Panc1 (cell line): ENCODE measurements around the gene HES2. TPM values are rescaled to one million over a fixed set of nuclear protein-coding genes. Genes with fewer than 3 reads are reported as not detected.

Experiments
- ATAC-seq: fragments of 200-7000 bp; cut with Tn5 transposase; 2 replicates; pipeline ENCODE4 v1.9.1; 2020; ENCODE audit warnings: mild to moderate bottlenecking, moderate library complexity
- BruUV-seq: library from RNA; stranded (reverse); fragments of 400-500 nt; replicated peaks from 2 replicates; lab custom pipeline; 2021; lab: Mats Ljungman, UMichigan
- CTCF ChIA-PET: fragments of 300-600 bp; sonication (Branson Sonifier 250); formaldehyde crosslinking; loops from one replicate; lab custom pipeline; 2022; ENCODE audit warnings: antibody characterized with exemption; lab: Charles Lee
- POLR2A ChIA-PET: fragments of 300-600 bp; sonication (Branson Sonifier 250); formaldehyde crosslinking; loops from one replicate; lab custom pipeline; 2022; ENCODE audit warnings: antibody characterized with exemption; lab: Charles Lee
- DNase-seq: peaks from one replicate; pipeline ENCODE4 v3.0.0-alpha.2; 2010; ENCODE audit warnings: low read depth, low spot score
- H3K27ac ChIP-seq: 2 replicates; pipeline ENCODE4 v1.5.1; 2011; ENCODE audit warnings: mild to moderate bottlenecking, low read length, inconsistent platforms
- H3K27me3 ChIP-seq: fragments of 200-500 bp; sonication (Bioruptor generic); 2 replicates; pipeline ENCODE4 v1.6.0; 2014; ENCODE audit warnings: low read length, inconsistent platforms; ENCODE audit not compliant: control insufficient read depth, insufficient read depth
- H3K36me3 ChIP-seq: fragments of 200-500 bp; sonication (Bioruptor generic); 2 replicates; pipeline ENCODE4 v1.5.1; 2014; ENCODE audit warnings: inconsistent platforms, mild to moderate bottlenecking, low read length, moderate library complexity; ENCODE audit not compliant: control insufficient read depth, insufficient read depth
- H3K4me1 ChIP-seq: 2 replicates; pipeline ENCODE4 v1.5.1; 2011; ENCODE audit warnings: inconsistent platforms, mild to moderate bottlenecking, low read length, moderate library complexity; ENCODE audit not compliant: control insufficient read depth, insufficient read depth
- H3K4me3 ChIP-seq, 2 experiments: 2 replicates each; pipeline ENCODE4 v1.5.1; 2011 to 2012; ENCODE audit warnings: low read depth in 2 of 2, low read length in 2 of 2, mild to moderate bottlenecking in 2 of 2, inconsistent platforms in 1 of 2, moderate library complexity in 1 of 2
- H3K9me3 ChIP-seq: fragments of 200-500 bp; sonication (Bioruptor generic); 2 replicates; pipeline ENCODE4 v1.5.1; 2014; ENCODE audit warnings: low read depth, mild to moderate bottlenecking, inconsistent platforms, low read length, moderate library complexity; ENCODE audit not compliant: control insufficient read depth, insufficient read depth
- CTCF ChIP-seq: fragments of 450-650 bp; IDR thresholded peaks from 2 replicates; pipeline ENCODE4 v1.5.1; 2017; ENCODE audit warnings: mild to moderate bottlenecking
- POLR2AphosphoS5 ChIP-seq: IDR thresholded peaks from 2 replicates; pipeline ENCODE4 v1.6.1; 2012; ENCODE audit warnings: mild to moderate bottlenecking, low read depth, low read length, moderate library complexity
- REST ChIP-seq, 2 experiments: IDR thresholded peaks; 2 replicates each; pipeline ENCODE4 v1.6.1; 2011 to 2012; ENCODE audit warnings: low read depth in 2 of 2, control low read depth in 1 of 2, low read length in 1 of 2, mild to moderate bottlenecking in 1 of 2, moderate library complexity in 1 of 2; ENCODE audit not compliant: insufficient read depth in 1 of 2
- SIN3A ChIP-seq: IDR thresholded peaks from 2 replicates; pipeline ENCODE4 v1.6.1; 2012; ENCODE audit warnings: low read depth, mild to moderate bottlenecking, low read length, moderate library complexity, borderline replicate concordance; ENCODE audit not compliant: insufficient read depth
- TCF7L2 ChIP-seq: IDR thresholded peaks from 2 replicates; pipeline ENCODE4 v1.6.1; 2011; ENCODE audit warnings: mild to moderate bottlenecking, low read depth, low read length, inconsistent platforms
- in situ Hi-C: cut with HindIII; loops from 2 replicates; pipeline ENCODE4 v1.10.0; 2016; ENCODE audit warnings: low sequenced_read_pairs, low pct_unique_long_range_greater_than_20kb
- intact Hi-C: fragments of 100-400 bp; cut with micrococcal nuclease; formaldehyde crosslinking; loops from one replicate; pipeline ENCODE4 v1.10.0; 2022; ENCODE audit not compliant: unreplicated experiment
- total RNA-seq: library from RNA; stranded (reverse); gene quantifications from one replicate; pipeline ENCODE4 v1.2.1, GENCODE V29; 2021; ENCODE audit not compliant: unreplicated experiment

Gene HES2
- total RNA-seq, 1 experiment from 2014 or later: 11.1 TPM

GRCh38 chr1:6378096-6378746 is 41.5 kb downstream of the HES2 start:
- Histone ChIP-seq H3K36me3 (no peaks in the 10 kb centered on the region), H3K4me1 (peaks cover 4% of the 10 kb centered on the region; the same call in 1 of the 2 replicates), H3K27ac (peak overlapping the region; percentile 26; the same call in 1 of the 2 replicates), H3K27me3 (no peaks in the 10 kb centered on the region), H3K9me3 (no peaks in the 10 kb centered on the region), H3K4me3 (no peak overlapping the region)
- DNase-seq (no peak), ATAC-seq (peak; percentile 88)
- TF ChIP-seq SIN3A: no peak
- no peak for TF ChIP-seq REST (IDR thresholded peaks at IDR 0.05; ENCODE audit: insufficient read depth in 1 of 2, low read depth in 2 of 2, low read length in 1 of 2)
- TF ChIP-seq TCF7L2: no peak
- no peak for TF ChIP-seq POLR2AphosphoS5
- TF ChIP-seq CTCF: no peak; the same call in 1 of the 2 replicates
- in situ Hi-C loops (no loop called here), intact Hi-C loops (no loop called here)
- no TSS peak for BruUV-seq
- POLR2A ChIA-PET: no interaction called here
- CTCF ChIA-PET: no interaction called here

GRCh38 chr1:6373961-6374720 is 45.6 kb downstream of the HES2 start:
- ATAC-seq: no peak
- CTCF ChIA-PET: no interaction called here

More at GRCh38 chr1:6373961-6374720, 45.6 kb downstream of the HES2 start:
- in situ Hi-C loops (no loop called here), intact Hi-C loops (no loop called here)
- H3K27me3 ChIP-seq: no peaks in the 10 kb centered on the region
- no peak overlapping the region for H3K4me3 ChIP-seq
- DNase-seq: no peak
- H3K27ac ChIP-seq: no peak overlapping the region
- TF ChIP-seq REST (IDR thresholded peaks at IDR 0.05; ENCODE audit: insufficient read depth in 1 of 2, low read depth in 2 of 2, low read length in 1 of 2): no peak
- TF ChIP-seq CTCF: no peak
- no peak for TF ChIP-seq SIN3A
- no peak for TF ChIP-seq POLR2AphosphoS5
- TF ChIP-seq TCF7L2: no peak
- POLR2A ChIA-PET: no interaction called here
- H3K9me3 ChIP-seq: no peaks in the 10 kb centered on the region
- BruUV-seq: no TSS peak
- no peaks in the 10 kb centered on the region for H3K36me3 ChIP-seq
- peaks cover 4% of the 10 kb centered on the region; the same call in 1 of the 2 replicates for H3K4me1 ChIP-seq
